GM19455 (cell line): ENCODE data around the gene SNX7.

Experiments used
- ATAC-seq: cut with Tn5 transposase; IDR thresholded peaks from one replicate; pipeline ENCODE4 v1.9.1; 2021; ENCODE audit not compliant: unreplicated experiment

Gene SNX7

GRCh38 chr1:98661544-98662355 lies at the start of gene SNX7:
SNX7 (plus strand) TSS chr1:98661721; CDS start chr1:98661732, 11 bp downstream.
- peak; percentile 62 for ATAC-seq

GRCh38 chr1:98637316-98637715 lies 24.2 kb upstream of the SNX7 start:
- no peak for ATAC-seq

GRCh38 chr1:98638185-98638584 lies 23.3 kb upstream of the SNX7 start:
- ATAC-seq, result no peak

GRCh38 chr1:98644510-98644909 lies 17.0 kb upstream of the SNX7 start:
- ATAC-seq, result no peak

- ATAC-seq, result no peak
These were observed 10.3 kb upstream of the SNX7 start for GRCh38 chr1:98651116-98651632.

- ATAC-seq, result no peak
These were observed 8.4 kb upstream of the SNX7 start for GRCh38 chr1:98653123-98653522.

- ATAC-seq, result no peak
These were observed 1.6 kb upstream of the SNX7 start for GRCh38 chr1:98659879-98660278.

GRCh38 chr1:98660940-98661543 lies 479 bp upstream of the SNX7 start:
- ATAC-seq, result no peak

GRCh38 chr1:98662356-98662670 lies 792 bp downstream of the SNX7 start:
- ATAC-seq, result no peak

GRCh38 chr1:98668733-98669132 lies 7.2 kb downstream of the SNX7 start:
- ATAC-seq, result no peak

GRCh38 chr1:98669355-98670296 lies 8.1 kb downstream of the SNX7 start:
- ATAC-seq, result no peak

- no peak for ATAC-seq
These were observed 10.7 kb downstream of the SNX7 start for GRCh38 chr1:98672189-98672588.

- no peak for ATAC-seq
These were observed 12.7 kb downstream of the SNX7 start for GRCh38 chr1:98674075-98674781.

GRCh38 chr1:98675282-98675681 lies 13.8 kb downstream of the SNX7 start:
- no peak for ATAC-seq

- ATAC-seq, result no peak
These were observed 15.8 kb downstream of the SNX7 start for GRCh38 chr1:98677288-98677687.

- no peak for ATAC-seq
These were observed 20.3 kb downstream of the SNX7 start for GRCh38 chr1:98681812-98682211.

GRCh38 chr1:98688110-98688739 lies 26.7 kb downstream of the SNX7 start:
- ATAC-seq, result no peak

GRCh38 chr1:98690576-98690975 lies 29.1 kb downstream of the SNX7 start:
- ATAC-seq, result no peak

- no peak for ATAC-seq
These were observed 31.0 kb downstream of the SNX7 start for GRCh38 chr1:98692482-98692881.

- no peak for ATAC-seq
These were observed 31.9 kb downstream of the SNX7 start for GRCh38 chr1:98693385-98693784.
